Measurements from ENCODE around the gene PRKCSH.

PRKCSH gene

GRCh38 chr19:11479898-11480714 is 44.7 kb downstream of the PRKCSH start:
- H4K91ac ChIP-seq (ENCODE audit: low read depth, low read length, poor library complexity), result no peak overlapping the region
- peak overlapping the region in 1 of 2 donors; percentile 90 for H3K4me3 ChIP-seq (ENCODE audit: low read length in 2 of 2)

GRCh38 chr19:11480715-11481533 is 45.5 kb downstream of the PRKCSH start, which contains the start of gene ELAVL3:
Gene ELAVL3, minus strand, starts transcription at chr19:11481046. Its CDS starts 438 bp downstream, at chr19:11480608.
- Histone ChIP-seq H3K27me3 (ENCODE audit: control insufficient read depth in 3 of 3, insufficient read depth in 3 of 3, low read depth in 1 of 3, low read length in 3 of 3) (peaks cover 0 to 41% (median 16%) of the 10 kb centered on the region in 3 experiments), H3K27ac (replicated peaks; ENCODE audit: low read length) (no peak within 1 kb of the TSS)

More at GRCh38 chr19:11479898-11480714, 44.7 kb downstream of the PRKCSH start:
- H2BK5ac ChIP-seq (ENCODE audit: low read length), result no peak overlapping the region
- H2BK120ac ChIP-seq (ENCODE audit: low read depth, low read length), result no peak overlapping the region
- H3K36me3 ChIP-seq (replicated peaks in 1 of 2; ENCODE audit: control insufficient read depth in 2 of 2, insufficient read depth in 2 of 2, low read length in 2 of 2), result peaks cover 0 to 41% of the 10 kb centered on the region in 2 donors
- no peak overlapping the region for H3K4ac ChIP-seq (ENCODE audit: low read length)
- H3K27ac ChIP-seq (replicated peaks; ENCODE audit: low read length), result no peak overlapping the region
- no peak overlapping the region for H3K9ac ChIP-seq (ENCODE audit: low read depth, low read length, poor library complexity)
- peak overlapping the region; percentile 90 for H3K23ac ChIP-seq (ENCODE audit: low read depth, low read length, poor library complexity)
- peak overlapping the region; percentile 38 for H3K4me2 ChIP-seq (ENCODE audit: insufficient read depth, low read length, poor library complexity, severe bottlenecking)
- H3K79me1 ChIP-seq (ENCODE audit: low read depth, low read length), result no peaks in the 10 kb centered on the region
- H3K4me1 ChIP-seq (ENCODE audit: control insufficient read depth in 2 of 2, insufficient read depth in 1 of 2, low read depth in 1 of 2, low read length in 2 of 2), result peaks cover 0 to 5% of the 10 kb centered on the region in 2 donors
- no peak overlapping the region for H4K8ac ChIP-seq (ENCODE audit: low read depth, low read length)
- H3K27me3 ChIP-seq (ENCODE audit: control insufficient read depth in 3 of 3, insufficient read depth in 3 of 3, low read depth in 1 of 3, low read length in 3 of 3), result peaks cover 0 to 41% (median 16%) of the 10 kb centered on the region in 3 experiments
- peaks cover 0 to 4% of the 10 kb centered on the region in 2 donors for H3K9me3 ChIP-seq (replicated peaks in 1 of 2; ENCODE audit: control insufficient read depth in 2 of 2, insufficient read depth in 1 of 2, low read depth in 1 of 2, low read length in 2 of 2)
- H2BK15ac ChIP-seq (ENCODE audit: low read length), result no peak overlapping the region
- no peak overlapping the region for H2AK5ac ChIP-seq (ENCODE audit: low read depth, low read length)
- H3K18ac ChIP-seq (ENCODE audit: low read length), result peak overlapping the region; percentile 46
- no peak for DNase-seq (ENCODE audit: low spot score)
- peak overlapping the region; percentile 83 for H2AFZ ChIP-seq (ENCODE audit: low read length)
- peak overlapping the region; percentile 73 for H3K14ac ChIP-seq (ENCODE audit: low read length)
- no CpG with 5 or more reads among the region's 86 CpGs for WGBS, 2 donors (ENCODE audit: extremely low coverage in 2 of 2, insufficient read length in 2 of 2, insufficient replicate concordance in 1 of 2)
- no peak overlapping the region for H2BK12ac ChIP-seq (ENCODE audit: low read length)

DNA sequence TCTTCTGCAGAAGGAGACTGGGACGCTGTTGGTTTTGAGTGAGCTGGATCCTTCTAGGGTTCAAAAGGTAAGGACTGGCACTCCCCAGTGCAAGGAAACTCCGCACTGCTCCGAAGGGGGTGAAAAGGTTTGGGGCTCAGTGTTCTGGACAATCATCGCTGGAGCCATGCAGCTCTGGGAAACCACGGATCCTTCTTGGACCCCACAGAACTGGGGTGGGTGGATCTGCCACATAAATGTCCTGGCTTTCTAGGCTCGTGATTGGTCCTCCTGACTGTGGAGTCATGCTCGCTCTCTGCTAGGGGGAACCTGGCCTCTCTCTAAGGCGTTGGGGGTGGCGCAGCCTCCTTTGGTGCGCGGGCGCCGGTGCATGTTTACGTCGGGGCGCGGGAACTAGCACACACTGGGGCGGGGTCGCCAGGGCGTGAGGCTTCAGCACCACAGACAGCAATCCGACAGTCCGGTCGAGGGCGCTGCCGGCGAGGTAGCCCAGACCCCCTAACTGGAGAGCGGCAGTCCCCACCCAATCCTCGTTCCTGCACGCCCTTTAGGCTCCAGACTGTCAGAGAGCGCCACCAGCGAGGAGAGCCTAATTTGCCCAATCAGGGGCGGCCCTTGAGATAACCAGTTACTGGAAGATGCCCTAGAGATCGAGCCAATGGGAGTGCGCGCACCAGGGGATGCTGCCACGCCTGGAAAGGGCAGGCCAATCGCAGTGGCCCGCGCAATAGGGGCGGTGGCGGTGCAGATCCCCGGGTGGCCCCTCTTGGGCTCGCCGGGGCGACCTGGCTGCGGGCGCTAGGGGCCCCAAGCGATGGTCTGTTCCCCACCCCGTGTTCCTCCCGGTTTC is 46.3 kb downstream of the PRKCSH start:
- H3K27me3 ChIP-seq (ENCODE audit: control insufficient read depth in 3 of 3, insufficient read depth in 3 of 3, low read depth in 1 of 3, low read length in 3 of 3), result peaks cover 0 to 41% (median 16%) of the 10 kb centered on the region in 3 experiments
- peaks cover 0 to 5% of the 10 kb centered on the region in 2 donors for H3K4me1 ChIP-seq (ENCODE audit: control insufficient read depth in 2 of 2, insufficient read depth in 1 of 2, low read depth in 1 of 2, low read length in 2 of 2)

More at GRCh38 chr19:11480715-11481533, 45.5 kb downstream of the PRKCSH start, which contains the start of gene ELAVL3:
- Histone ChIP-seq H3K9ac (ENCODE audit: low read depth, low read length, poor library complexity) (no peak within 1 kb of the TSS), H3K9me3 (replicated peaks in 1 of 2; ENCODE audit: control insufficient read depth in 2 of 2, insufficient read depth in 1 of 2, low read depth in 1 of 2, low read length in 2 of 2) (peaks cover 0 to 4% of the 10 kb centered on the region in 2 donors), H3K4ac (ENCODE audit: low read length) (no peak within 1 kb of the TSS), H3K18ac (ENCODE audit: low read length) (peak within 1 kb of the TSS; percentile 46), H2AFZ (ENCODE audit: low read length) (peak within 1 kb of the TSS; percentile 91), H3K4me2 (ENCODE audit: insufficient read depth, low read length, poor library complexity, severe bottlenecking) (peak within 1 kb of the TSS; percentile 38), H2BK120ac (ENCODE audit: low read depth, low read length) (no peak within 1 kb of the TSS), H4K91ac (ENCODE audit: low read depth, low read length, poor library complexity) (no peak within 1 kb of the TSS), H3K36me3 (replicated peaks in 1 of 2; ENCODE audit: control insufficient read depth in 2 of 2, insufficient read depth in 2 of 2, low read length in 2 of 2) (peaks cover 0 to 32% of the 10 kb centered on the region in 2 donors), H3K4me1 (ENCODE audit: control insufficient read depth in 2 of 2, insufficient read depth in 1 of 2, low read depth in 1 of 2, low read length in 2 of 2) (peaks cover 0 to 5% of the 10 kb centered on the region in 2 donors), H3K23ac (ENCODE audit: low read depth, low read length, poor library complexity) (peak within 1 kb of the TSS; percentile 90), H3K14ac (ENCODE audit: low read length) (peak within 1 kb of the TSS; percentile 73), H2BK12ac (ENCODE audit: low read length) (no peak within 1 kb of the TSS), H4K8ac (ENCODE audit: low read depth, low read length) (no peak within 1 kb of the TSS), H3K79me1 (ENCODE audit: low read depth, low read length) (no peaks in the 10 kb centered on the region), H2BK5ac (ENCODE audit: low read length) (no peak within 1 kb of the TSS), H3K4me3 (ENCODE audit: low read length in 2 of 2) (peak within 1 kb of the TSS in 1 of 2 donors; percentile 90), H2AK5ac (ENCODE audit: low read depth, low read length) (peak within 1 kb of the TSS; percentile 3), H2BK15ac (ENCODE audit: low read length) (no peak within 1 kb of the TSS)
- DNase-seq (ENCODE audit: low spot score), result no peak
- WGBS, 2 donors (ENCODE audit: extremely low coverage in 2 of 2, insufficient read length in 2 of 2, insufficient replicate concordance in 1 of 2), result no CpG with 5 or more reads among the region's 77 CpGs

More for the DNA sequence above, 46.3 kb downstream of the PRKCSH start:
- Histone ChIP-seq H2BK12ac (ENCODE audit: low read length) (no peak overlapping the region), H4K91ac (ENCODE audit: low read depth, low read length, poor library complexity) (no peak overlapping the region), H3K4me2 (ENCODE audit: insufficient read depth, low read length, poor library complexity, severe bottlenecking) (peak overlapping the region; percentile 65), H2BK15ac (ENCODE audit: low read length) (peak overlapping the region; percentile 33), H2AK5ac (ENCODE audit: low read depth, low read length) (peak overlapping the region; percentile 3), H3K18ac (ENCODE audit: low read length) (peak overlapping the region; percentile 90), H3K9ac (ENCODE audit: low read depth, low read length, poor library complexity) (peak overlapping the region; percentile 44), H2AFZ (ENCODE audit: low read length) (peak overlapping the region; percentile 91), H4K8ac (ENCODE audit: low read depth, low read length) (no peak overlapping the region), H3K14ac (ENCODE audit: low read length) (peak overlapping the region; percentile 6), H3K79me1 (ENCODE audit: low read depth, low read length) (no peaks in the 10 kb centered on the region), H3K23ac (ENCODE audit: low read depth, low read length, poor library complexity) (peak overlapping the region; percentile 83), H3K9me3 (replicated peaks in 1 of 2; ENCODE audit: control insufficient read depth in 2 of 2, insufficient read depth in 1 of 2, low read depth in 1 of 2, low read length in 2 of 2) (peaks cover 0 to 4% of the 10 kb centered on the region in 2 donors), H3K36me3 (replicated peaks in 1 of 2; ENCODE audit: control insufficient read depth in 2 of 2, insufficient read depth in 2 of 2, low read length in 2 of 2) (peaks cover 1 to 28% of the 10 kb centered on the region in 2 donors), H3K4ac (ENCODE audit: low read length) (no peak overlapping the region), H3K4me3 (ENCODE audit: low read length in 2 of 2) (peak overlapping the region; percentile 42 to 45), H2BK120ac (ENCODE audit: low read depth, low read length) (no peak overlapping the region), H2BK5ac (ENCODE audit: low read length) (no peak overlapping the region), H3K27ac (replicated peaks; ENCODE audit: low read length) (no peak overlapping the region)
- no CpG with 5 or more reads among the region's 50 CpGs for WGBS, 2 donors (ENCODE audit: extremely low coverage in 2 of 2, insufficient read length in 2 of 2, insufficient replicate concordance in 1 of 2)
- peak; percentile 63 for DNase-seq (ENCODE audit: low spot score)
